Measurements from ENCODE around the gene SLC7A4.

DNA sequence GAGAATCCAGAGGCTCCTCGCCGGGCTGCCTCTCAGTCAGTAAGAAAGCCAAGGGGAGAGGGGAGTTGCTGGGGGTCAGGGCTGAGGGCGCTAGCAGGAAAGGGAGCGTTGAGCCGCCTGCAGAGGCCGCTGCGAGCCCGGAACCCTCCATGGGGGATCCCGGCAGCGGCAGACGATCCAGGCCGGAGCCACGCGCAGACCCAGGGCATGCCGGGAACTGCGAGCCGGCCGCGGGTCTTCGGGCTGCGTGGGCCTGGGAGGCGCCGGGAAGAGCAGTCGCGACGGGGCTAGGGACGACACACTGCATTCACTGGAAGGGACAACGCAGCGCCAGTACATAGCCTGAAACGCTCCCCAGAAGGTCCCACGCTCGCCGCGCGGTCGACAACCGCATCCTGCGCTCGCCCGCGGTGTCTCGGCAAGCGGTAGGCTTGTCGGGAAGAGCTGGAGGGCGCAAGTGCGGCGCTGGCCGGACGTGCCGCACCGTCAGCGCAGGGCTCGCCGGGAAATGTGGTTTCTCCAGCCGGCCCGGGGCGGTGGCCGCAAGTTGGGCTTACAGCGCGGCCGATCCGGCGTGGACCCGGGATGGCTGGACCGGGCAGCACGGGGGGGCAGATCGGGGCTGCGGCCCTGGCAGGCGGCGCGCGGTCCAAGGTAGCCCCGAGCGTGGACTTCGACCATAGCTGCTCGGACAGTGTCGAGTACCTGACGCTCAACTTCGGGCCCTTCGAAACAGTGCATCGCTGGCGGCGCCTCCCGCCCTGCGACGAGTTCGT is 50.4 kb downstream of the SLC7A4 start, which contains the start of gene LZTR1:
- TF ChIP-seq, protein P1, sequence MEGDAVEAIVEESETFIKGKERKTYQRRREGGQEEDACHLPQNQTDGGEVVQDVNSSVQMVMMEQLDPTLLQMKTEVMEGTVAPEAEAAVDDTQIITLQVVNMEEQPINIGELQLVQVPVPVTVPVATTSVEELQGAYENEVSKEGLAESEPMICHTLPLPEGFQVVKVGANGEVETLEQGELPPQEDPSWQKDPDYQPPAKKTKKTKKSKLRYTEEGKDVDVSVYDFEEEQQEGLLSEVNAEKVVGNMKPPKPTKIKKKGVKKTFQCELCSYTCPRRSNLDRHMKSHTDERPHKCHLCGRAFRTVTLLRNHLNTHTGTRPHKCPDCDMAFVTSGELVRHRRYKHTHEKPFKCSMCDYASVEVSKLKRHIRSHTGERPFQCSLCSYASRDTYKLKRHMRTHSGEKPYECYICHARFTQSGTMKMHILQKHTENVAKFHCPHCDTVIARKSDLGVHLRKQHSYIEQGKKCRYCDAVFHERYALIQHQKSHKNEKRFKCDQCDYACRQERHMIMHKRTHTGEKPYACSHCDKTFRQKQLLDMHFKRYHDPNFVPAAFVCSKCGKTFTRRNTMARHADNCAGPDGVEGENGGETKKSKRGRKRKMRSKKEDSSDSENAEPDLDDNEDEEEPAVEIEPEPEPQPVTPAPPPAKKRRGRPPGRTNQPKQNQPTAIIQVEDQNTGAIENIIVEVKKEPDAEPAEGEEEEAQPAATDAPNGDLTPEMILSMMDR (conservative IDR thresholded peaks at IDR 0.05; ENCODE audit: low read length), result peak; percentile 81
- no peak for TF ChIP-seq EZH2phosphoT487 (IDR thresholded peaks at IDR 0.05; ENCODE audit: borderline replicate concordance, low read depth, low read length)

Measured in OCI-LY7 (cell line).